C4-2B (cell line): ENCODE data around the gene CAMTA2.

Experiments
- CTCF ChIP-seq: fragments of 450-650 bp; conservative IDR thresholded peaks from 2 replicates; pipeline ENCODE4 v1.5.1; 2017; ENCODE audit warnings: mild to moderate bottlenecking
- ZFX ChIP-seq: fragments of 450-650 bp; IDR thresholded peaks from 2 replicates; pipeline ENCODE4 v1.6.1; 2017

DNA sequence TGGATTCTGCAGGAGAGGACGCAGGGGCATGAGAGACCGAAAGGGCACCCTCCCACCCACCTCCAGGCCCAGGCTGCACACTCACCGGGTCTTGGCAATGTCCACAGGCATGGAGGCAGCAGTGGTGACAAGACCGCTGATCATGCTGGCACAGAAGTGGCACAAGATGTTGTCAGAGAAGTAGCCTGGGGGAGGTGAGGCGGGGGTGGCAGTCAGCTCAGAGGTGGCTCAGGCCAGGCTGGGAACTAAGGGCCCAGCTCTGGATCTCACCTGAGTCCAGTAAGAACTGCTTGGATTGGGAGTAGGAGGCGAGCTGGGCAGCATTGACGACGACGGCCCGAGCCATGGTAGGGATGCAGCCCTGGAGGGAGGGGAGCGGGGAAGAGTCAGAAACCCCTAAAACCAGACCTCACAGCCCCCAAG lies 49.4 kb downstream of the CAMTA2 start:
- TF ChIP-seq CTCF = no peak
- TF ChIP-seq ZFX = no peak
